BJ (cell line): ENCODE results near the gene ELAVL3. TPM values are rescaled to one million over a fixed set of nuclear protein-coding genes. Genes with fewer than 3 reads are reported as not detected.

Experiments used
- CTCF ChIA-PET: fragments of 350-600 bp; formaldehyde crosslinking; extraction: SDS; loops from one replicate; lab custom pipeline; 2021; ENCODE audit warnings: antibody characterized with exemption, inconsistent platforms; lab: Yijun Ruan, JAX
- POLR2A ChIA-PET: fragments of 300-600 bp; sonication (Branson Sonifier 250); formaldehyde crosslinking; extraction: SDS; loops from one replicate; lab custom pipeline; 2021; ENCODE audit warnings: antibody characterized with exemption; lab: Charles Lee
- DNase-seq: peaks from one replicate; pipeline ENCODE4 v3.0.0-alpha.2; 2011; ENCODE audit warnings: low read depth
- H3K27me3 ChIP-seq: 2 replicates; pipeline ENCODE4 v1.6.0; 2011; ENCODE audit warnings: low read length; ENCODE audit not compliant: control insufficient read depth, insufficient read depth
- H3K36me3 ChIP-seq: 2 replicates; pipeline ENCODE4 v1.5.1; 2011; ENCODE audit warnings: low read length; ENCODE audit not compliant: control insufficient read depth, insufficient read depth
- H3K4me3 ChIP-seq: 2 replicates; pipeline ENCODE4 v1.5.1; 2011; ENCODE audit warnings: low read depth, mild to moderate bottlenecking, control low read depth, low read length
- CTCF ChIP-seq: IDR thresholded peaks from 2 replicates; pipeline ENCODE4 v1.5.1; 2011; ENCODE audit warnings: low read depth, mild to moderate bottlenecking, control low read depth, inconsistent platforms, low read length, moderate library complexity; ENCODE audit not compliant: insufficient read depth
- polyA plus RNA-seq: library from polyadenylated mRNA; depleted of rRNA; stranded (reverse); fragments of >200 nt; gene quantifications from 2 replicates; pipeline ENCODE4 v1.2.3, GENCODE V29; 2011

ELAVL3 gene
- polyA plus RNA-seq, 1 experiment = not detected

GRCh38 chr19:11505504-11506100 is 24.8 kb upstream of the ELAVL3 start, which contains the start of gene ZNF653:
Gene ZNF653 (minus strand): TSS chr19:11505839. CDS start chr19:11505786, 53 bp downstream.
- TF ChIP-seq CTCF = no peak
- DNase-seq = peak; percentile 49
- Histone ChIP-seq H3K4me3 (peak within 1 kb of the TSS; percentile 90), H3K36me3 (peaks cover 2% of the 10 kb centered on the region), H3K27me3 (no peaks in the 10 kb centered on the region)
- POLR2A ChIA-PET = no interaction called here
- CTCF ChIA-PET = no interaction called here

GRCh38 chr19:11505032-11505503 is 24.2 kb upstream of the ELAVL3 start:
- no peaks in the 10 kb centered on the region for H3K27me3 ChIP-seq
- H3K36me3 ChIP-seq = no peaks in the 10 kb centered on the region
- no peak for TF ChIP-seq CTCF
- ChIA-PET CTCF (no interaction called here), POLR2A (no interaction called here)
- H3K4me3 ChIP-seq = peak overlapping the region; percentile 90
- DNase-seq = peak; percentile 68

GRCh38 chr19:11504502-11505031 is 23.7 kb upstream of the ELAVL3 start:
- peak overlapping the region; percentile 90 for H3K4me3 ChIP-seq
- no peak for TF ChIP-seq CTCF
- no peak for DNase-seq
- H3K36me3 ChIP-seq = no peaks in the 10 kb centered on the region
- no peaks in the 10 kb centered on the region for H3K27me3 ChIP-seq
- ChIA-PET CTCF (no interaction called here), POLR2A (no interaction called here)

GRCh38 chr19:11499890-11500420 is 19.1 kb upstream of the ELAVL3 start:
- ChIA-PET POLR2A (no interaction called here), CTCF (interaction anchor here (1.3 kb wide), 1 partner anchor 17 kb away, joined by 4 read pairs; no protein-coding TSS in a partner anchor)
- H3K4me3 ChIP-seq = no peak overlapping the region
- no peaks in the 10 kb centered on the region for H3K27me3 ChIP-seq
- H3K36me3 ChIP-seq = peaks cover 4% of the 10 kb centered on the region
- TF ChIP-seq CTCF = no peak
- no peak for DNase-seq

- CTCF ChIA-PET = interaction anchor here (0.7 to 4.5 kb wide), 2 partner anchors 17 to 60 kb away, joined by 4 to 22 read pairs; partner anchors contain the start of genes ELAVL3 and ELOF1
- DNase-seq = no peak
- TF ChIP-seq CTCF = no peak
- Histone ChIP-seq H3K4me3 (no peak overlapping the region), H3K27me3 (no peaks in the 10 kb centered on the region), H3K36me3 (peaks cover 6% of the 10 kb centered on the region)
- POLR2A ChIA-PET = no interaction called here
Observed at GRCh38 chr19:11499220-11499726, 18.4 kb upstream of the ELAVL3 start.
